ENCODE data around the gene SPTB. TPM values are rescaled to one million over a fixed set of nuclear protein-coding genes. Genes with fewer than 3 reads are reported as not detected.

Gene SPTB
- polyA plus RNA-seq, 1 experiment, result 0.01 TPM

GRCh38 chr14:64825006-64825405, 54.7 kb downstream of the SPTB start:
- CTCF ChIA-PET, result interaction anchor here (2.6 to 3.3 kb wide), 2 partner anchors 16 to 66 kb away, joined by 13 to 159 read pairs; no protein-coding TSS in a partner anchor
- TF ChIP-seq CTCF (IDR thresholded peaks at IDR 0.05; ENCODE audit: low read depth, low read length), result no peak
- peaks cover 26% of the 10 kb centered on the region for H3K27me3 ChIP-seq (ENCODE audit: control insufficient read depth, insufficient read depth, low read length)

GRCh38 chr14:64824471-64824870, 55.2 kb downstream of the SPTB start:
- no peak for TF ChIP-seq CTCF (IDR thresholded peaks at IDR 0.05; ENCODE audit: low read depth, low read length)
- ChIA-PET POLR2A (no interaction called here), CTCF (interaction anchor here (0.9 to 3.3 kb wide), 10 partner anchors 11 to 196 kb away, joined by 4 to 159 read pairs (median 13); no protein-coding TSS in a partner anchor)
- H3K27me3 ChIP-seq (ENCODE audit: control insufficient read depth, insufficient read depth, low read length), result peaks cover 30% of the 10 kb centered on the region
- DNase-seq (ENCODE audit: low read depth, low spot score), result no peak
- no peak overlapping the region for H3K27ac ChIP-seq (ENCODE audit: low read depth, low read length)
- no peak overlapping the region for H3K4me3 ChIP-seq (ENCODE audit: low read depth, low read length)
- no peaks in the 10 kb centered on the region for H3K9me3 ChIP-seq (ENCODE audit: control insufficient read depth, insufficient read depth, low read length)

More at GRCh38 chr14:64825006-64825405, 54.7 kb downstream of the SPTB start:
- H3K27ac ChIP-seq (ENCODE audit: low read depth, low read length), result no peak overlapping the region
- no peak overlapping the region for H3K4me3 ChIP-seq (ENCODE audit: low read depth, low read length)
- DNase-seq (ENCODE audit: low read depth, low spot score), result no peak
- POLR2A ChIA-PET, result no interaction called here
- no peaks in the 10 kb centered on the region for H3K9me3 ChIP-seq (ENCODE audit: control insufficient read depth, insufficient read depth, low read length)

- DNase-seq (ENCODE audit: low read depth, low spot score), result no peak
- Histone ChIP-seq H3K27me3 (ENCODE audit: control insufficient read depth, insufficient read depth, low read length) (peaks cover 35% of the 10 kb centered on the region), H3K4me3 (ENCODE audit: low read depth, low read length) (no peak overlapping the region), H3K9me3 (ENCODE audit: control insufficient read depth, insufficient read depth, low read length) (no peaks in the 10 kb centered on the region), H3K27ac (ENCODE audit: low read depth, low read length) (no peak overlapping the region)
- peak; percentile 84 for TF ChIP-seq CTCF (IDR thresholded peaks at IDR 0.05; ENCODE audit: low read depth, low read length)
- CTCF ChIA-PET, result interaction anchor here (0.5 to 3.3 kb wide), 43 partner anchors 10 to 466 kb away, joined by 3 to 159 read pairs (median 4); partner anchors contain the start of gene FNTB
- POLR2A ChIA-PET, result interaction anchor here (1.1 kb wide), 1 partner anchor 87 kb away, joined by 4 read pairs; no protein-coding TSS in a partner anchor
These were observed 56.3 kb downstream of the SPTB start for GRCh38 chr14:64823305-64823861.

GRCh38 chr14:64821651-64822050, 58.1 kb downstream of the SPTB start:
- Histone ChIP-seq H3K27me3 (ENCODE audit: control insufficient read depth, insufficient read depth, low read length) (peaks cover 34% of the 10 kb centered on the region), H3K27ac (ENCODE audit: low read depth, low read length) (no peak overlapping the region), H3K4me3 (ENCODE audit: low read depth, low read length) (no peak overlapping the region), H3K9me3 (ENCODE audit: control insufficient read depth, insufficient read depth, low read length) (no peaks in the 10 kb centered on the region)
- CTCF ChIA-PET, result interaction anchor here (1.0 to 2.6 kb wide), 4 partner anchors 20 to 150 kb away, joined by 3 to 25 read pairs (median 12); no protein-coding TSS in a partner anchor
- POLR2A ChIA-PET, result no interaction called here
- TF ChIP-seq CTCF (IDR thresholded peaks at IDR 0.05; ENCODE audit: low read depth, low read length), result no peak
- no peak for DNase-seq (ENCODE audit: low read depth, low spot score)

- no peaks in the 10 kb centered on the region for H3K9me3 ChIP-seq (ENCODE audit: control insufficient read depth, insufficient read depth, low read length)
These were observed 61.6 kb downstream of the SPTB start for GRCh38 chr14:64818151-64818550.

More at GRCh38 chr14:64818151-64818550, 61.6 kb downstream of the SPTB start:
- Histone ChIP-seq H3K27ac (ENCODE audit: low read depth, low read length) (no peak overlapping the region), H3K27me3 (ENCODE audit: control insufficient read depth, insufficient read depth, low read length) (peaks cover 31% of the 10 kb centered on the region), H3K4me3 (ENCODE audit: low read depth, low read length) (no peak overlapping the region)
- ChIA-PET CTCF (no interaction called here), POLR2A (no interaction called here)
- TF ChIP-seq CTCF (IDR thresholded peaks at IDR 0.05; ENCODE audit: low read depth, low read length), result no peak
- no peak for DNase-seq (ENCODE audit: low read depth, low spot score)

Data from AG04450 (cell line).